Thymus (tissue), 11 donors: ENCODE measurements around the gene IDUA. TPM values are rescaled to one million over a fixed set of nuclear protein-coding genes. Genes with fewer than 3 reads are reported as not detected.

Experiments used
- DNase-seq, 9 donors: peaks; one replicate each; pipeline ENCODE4 v3.0.0-alpha.2; 2013; ENCODE audit warnings: low spot score in 9 of 9, low read depth in 6 of 9, missing footprints in 1 of 9
- H3K27ac ChIP-seq, 2 donors: one replicate each; pipeline ENCODE4 v1.5.1; 2013; ENCODE audit warnings: control low read depth in 1 of 2, low read depth in 1 of 2, low read length in 1 of 2, mild to moderate bottlenecking in 1 of 2, moderate library complexity in 1 of 2
- H3K27me3 ChIP-seq, 2 donors: one replicate each; pipeline ENCODE4 v1.5.1; 2013; ENCODE audit warnings: low read length in 1 of 2; ENCODE audit not compliant: control insufficient read depth in 2 of 2, insufficient read depth in 1 of 2
- H3K36me3 ChIP-seq, 2 donors: one replicate each; pipeline ENCODE4 v1.5.1; 2013; ENCODE audit warnings: low read length in 1 of 2, mild to moderate bottlenecking in 1 of 2, moderate library complexity in 1 of 2; ENCODE audit not compliant: control insufficient read depth in 2 of 2, insufficient read depth in 2 of 2
- H3K4me1 ChIP-seq, 2 donors: one replicate each; pipeline ENCODE4 v1.5.1; 2013; ENCODE audit warnings: low read length in 2 of 2; ENCODE audit not compliant: control insufficient read depth in 2 of 2, insufficient read depth in 2 of 2
- H3K4me3 ChIP-seq, 2 donors: one replicate each; pipeline ENCODE4 v1.5.1; 2013; ENCODE audit warnings: low read length in 2 of 2, control low read depth in 1 of 2, mild to moderate bottlenecking in 1 of 2
- H3K9me3 ChIP-seq, 2 donors: one replicate each; pipeline ENCODE4 v1.5.1; 2013; ENCODE audit warnings: low read length in 1 of 2, mild to moderate bottlenecking in 1 of 2; ENCODE audit not compliant: control insufficient read depth in 2 of 2, insufficient read depth in 1 of 2
- WGBS: extraction: QIAGEN DNeasy Blood & Tissue Kit; methylation state at CpG from one replicate; pipeline ENCODE4 v1.1.7; 2013; 5-methylcytosine and 5-hydroxymethylcytosine counted together
- polyA plus RNA-seq: library from polyadenylated mRNA; stranded (reverse); fragments of 200-250 nt; gene quantifications from one replicate; pipeline ENCODE4 v1.2.3, GENCODE V29; 2013
- total RNA-seq: library from RNA; stranded (reverse); fragments of 120-200 nt; gene quantifications from one replicate; pipeline ENCODE4 v1.2.4, GENCODE V29; 2013
- donor health status: healthy.

IDUA gene
- total and polyA plus RNA-seq, 2 donors: 12.6 to 27.4 TPM

DNA sequence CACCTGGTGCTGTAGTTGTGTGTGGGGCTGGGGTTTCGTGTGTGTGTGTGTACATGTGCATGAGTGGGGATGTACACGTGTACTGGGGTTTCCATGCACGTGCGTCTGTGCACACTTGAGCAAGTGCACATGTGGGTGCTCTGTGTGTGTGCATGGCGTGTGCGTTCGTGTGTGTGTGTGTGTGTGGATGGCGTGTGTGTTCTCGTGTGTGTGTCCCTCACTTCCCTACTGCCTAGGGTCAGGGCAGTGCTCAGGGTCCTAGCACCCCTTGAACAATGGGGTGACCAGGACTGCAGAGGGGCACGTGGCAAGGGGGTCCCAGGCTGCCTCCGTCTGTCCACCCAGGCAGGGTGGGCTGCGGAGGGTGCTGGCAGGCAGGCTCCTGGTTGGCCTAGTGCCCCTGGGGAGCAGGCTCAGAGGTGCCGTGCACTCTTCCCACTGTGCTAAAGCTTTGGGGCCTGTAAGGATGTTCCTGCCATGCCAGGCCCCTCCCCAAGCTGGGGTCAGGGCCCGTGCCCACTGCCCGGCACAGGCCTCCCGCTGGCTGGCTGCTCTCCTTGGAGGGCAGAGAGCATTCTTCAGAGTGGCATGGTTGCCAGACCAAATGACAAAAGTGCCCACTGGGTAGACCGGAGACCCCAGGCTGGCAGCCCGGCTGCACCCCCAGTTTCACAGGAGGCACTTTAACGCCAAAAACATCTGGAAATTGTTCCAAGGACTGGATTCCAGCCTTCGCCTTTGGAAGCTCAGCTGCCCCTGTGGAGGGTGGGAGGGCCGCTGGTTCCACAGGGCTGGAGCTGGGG, 53.7 kb downstream of the IDUA start:
- H3K4me3 ChIP-seq: no peak overlapping the region
- no peak for DNase-seq
- H3K9me3 ChIP-seq: no peaks in the 10 kb centered on the region
- H3K4me1 ChIP-seq: no peaks in the 10 kb centered on the region
- 96% methylated on average over 21 of the region's 21 CpGs for WGBS
- H3K27ac ChIP-seq: no peak overlapping the region
- H3K36me3 ChIP-seq: no peaks in the 10 kb centered on the region
- H3K27me3 ChIP-seq: peaks cover 6 to 24% of the 10 kb centered on the region in 2 donors

- Histone ChIP-seq H3K27me3 (peaks cover 6 to 30% of the 10 kb centered on the region in 2 donors), H3K36me3 (no peaks in the 10 kb centered on the region), H3K4me3 (no peak overlapping the region), H3K4me1 (no peaks in the 10 kb centered on the region), H3K27ac (no peak overlapping the region), H3K9me3 (peaks cover 0 to 1% of the 10 kb centered on the region in 2 donors)
- DNase-seq: no peak
- 74% methylated on average over 36 of the region's 36 CpGs for WGBS
Observed at GRCh38 chr4:1041147-1041935, 54.5 kb downstream of the IDUA start.

DNA sequence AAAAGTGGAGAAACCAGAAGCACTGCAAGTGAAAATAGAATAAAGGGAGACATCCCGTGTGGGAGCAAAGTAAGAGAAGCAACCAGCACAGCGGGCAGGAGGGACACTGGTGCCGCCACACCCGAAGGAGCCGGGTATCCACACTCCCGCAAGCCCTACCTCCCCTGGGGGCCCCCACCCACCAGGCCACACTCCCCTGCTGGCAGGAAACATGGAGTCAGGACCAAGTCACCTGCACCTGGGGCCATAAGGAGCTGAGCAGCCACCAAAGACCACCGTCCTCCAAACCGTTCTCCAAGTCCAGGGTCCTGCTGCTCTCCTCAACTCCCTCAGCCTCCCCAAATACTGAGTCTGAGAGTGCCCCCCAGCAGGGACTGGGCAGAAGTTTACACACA, 55.1 kb downstream of the IDUA start:
- Histone ChIP-seq H3K4me1 (no peaks in the 10 kb centered on the region), H3K9me3 (peaks cover 0 to 3% of the 10 kb centered on the region in 2 donors), H3K27me3 (peaks cover 6 to 36% of the 10 kb centered on the region in 2 donors), H3K4me3 (no peak overlapping the region), H3K36me3 (no peaks in the 10 kb centered on the region), H3K27ac (no peak overlapping the region)
- no peak for DNase-seq
- 75% methylated on average over 8 of the region's 8 CpGs for WGBS

DNA sequence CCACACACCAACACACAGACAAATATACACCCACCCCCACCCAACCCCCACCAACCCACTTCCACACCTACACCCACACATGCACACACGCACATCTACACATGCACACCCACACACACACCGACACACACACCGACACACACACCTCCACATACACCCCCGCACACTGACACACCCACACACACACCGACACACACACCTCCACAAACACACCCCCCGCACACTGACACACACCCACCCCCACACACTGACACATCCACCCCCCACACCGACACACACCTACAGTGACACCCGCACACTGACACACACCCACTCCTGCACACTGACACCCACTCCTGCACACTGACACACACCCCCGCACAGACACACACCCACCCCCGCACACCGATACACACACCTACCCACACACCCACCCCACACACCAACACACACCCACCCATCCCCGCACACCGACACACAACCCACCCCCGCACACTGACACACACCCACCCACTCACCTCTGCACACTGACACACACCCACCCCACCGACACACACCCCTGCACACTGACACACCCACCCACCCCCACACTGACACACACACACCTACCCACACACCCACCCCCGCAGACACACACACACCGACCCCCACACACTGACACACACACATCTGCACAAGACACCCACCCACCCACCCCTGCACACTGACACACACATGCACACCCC, 55.7 kb downstream of the IDUA start:
- no peak for DNase-seq
- WGBS: 95% methylated on average over 17 of the region's 17 CpGs
- no peaks in the 10 kb centered on the region for H3K4me1 ChIP-seq
- no peak overlapping the region for H3K4me3 ChIP-seq
- peaks cover 6 to 42% of the 10 kb centered on the region in 2 donors for H3K27me3 ChIP-seq
- H3K36me3 ChIP-seq: no peaks in the 10 kb centered on the region
- H3K9me3 ChIP-seq: peaks cover 0 to 3% of the 10 kb centered on the region in 2 donors
- H3K27ac ChIP-seq: no peak overlapping the region

GRCh38 chr4:1043162-1043561, 56.3 kb downstream of the IDUA start:
- 85% methylated on average over 7 of the region's 7 CpGs for WGBS
- peaks cover 0 to 3% of the 10 kb centered on the region in 2 donors for H3K9me3 ChIP-seq
- H3K27me3 ChIP-seq: peaks cover 6 to 48% of the 10 kb centered on the region in 2 donors
- H3K36me3 ChIP-seq: no peaks in the 10 kb centered on the region
- DNase-seq: no peak
- no peak overlapping the region for H3K4me3 ChIP-seq
- no peaks in the 10 kb centered on the region for H3K4me1 ChIP-seq
- H3K27ac ChIP-seq: no peak overlapping the region

GRCh38 chr4:1043651-1044468, 57.0 kb downstream of the IDUA start:
- Histone ChIP-seq H3K36me3 (no peaks in the 10 kb centered on the region), H3K4me3 (no peak overlapping the region), H3K4me1 (no peaks in the 10 kb centered on the region), H3K9me3 (peaks cover 0 to 3% of the 10 kb centered on the region in 2 donors), H3K27ac (no peak overlapping the region), H3K27me3 (peaks cover 6 to 55% of the 10 kb centered on the region in 2 donors)
- no peak for DNase-seq
- 33% methylated on average over 36 of the region's 36 CpGs for WGBS

DNA sequence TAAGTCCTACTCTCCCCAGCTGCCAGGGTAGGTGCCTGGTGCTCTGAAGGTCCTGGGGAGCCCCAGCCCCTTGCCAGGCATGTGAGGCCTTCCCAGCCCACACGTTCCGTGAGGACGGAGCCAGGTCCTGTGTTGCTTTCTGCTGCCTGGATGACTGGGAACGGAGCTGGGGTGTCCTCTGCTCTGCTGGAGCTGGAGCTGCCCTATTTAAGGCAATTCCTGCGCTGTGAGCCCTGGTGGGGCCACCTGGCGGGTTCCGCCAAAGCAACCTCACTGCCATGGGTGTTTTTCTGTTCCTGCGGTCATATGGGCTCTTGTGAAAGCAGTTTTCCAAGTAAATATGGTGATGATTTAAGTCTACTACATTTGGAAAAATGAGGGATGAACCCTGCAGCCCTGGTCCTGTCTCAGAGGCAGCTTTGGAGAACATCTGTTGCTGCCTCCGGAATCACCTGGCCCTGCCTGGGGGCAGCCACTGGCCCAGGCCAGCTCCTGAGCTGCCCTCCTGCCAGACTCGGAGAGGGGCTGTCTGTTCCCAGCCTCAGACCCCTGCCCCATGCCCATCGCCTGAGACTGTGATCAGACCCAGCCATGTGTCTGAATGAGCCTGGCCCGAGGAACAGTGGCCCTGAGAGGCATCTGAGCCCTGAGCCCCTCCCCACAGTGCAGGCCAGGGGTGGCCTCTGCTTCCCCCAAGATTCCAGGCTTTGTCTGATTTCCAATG, 57.8 kb downstream of the IDUA start:
- H3K4me1 ChIP-seq: no peaks in the 10 kb centered on the region
- H3K9me3 ChIP-seq: peaks cover 0 to 3% of the 10 kb centered on the region in 2 donors
- no peak overlapping the region for H3K4me3 ChIP-seq
- no peak for DNase-seq
- H3K36me3 ChIP-seq: no peaks in the 10 kb centered on the region
- no peak overlapping the region for H3K27ac ChIP-seq
- peaks cover 6 to 63% of the 10 kb centered on the region in 2 donors for H3K27me3 ChIP-seq
- 92% methylated on average over 12 of the region's 12 CpGs for WGBS

DNA sequence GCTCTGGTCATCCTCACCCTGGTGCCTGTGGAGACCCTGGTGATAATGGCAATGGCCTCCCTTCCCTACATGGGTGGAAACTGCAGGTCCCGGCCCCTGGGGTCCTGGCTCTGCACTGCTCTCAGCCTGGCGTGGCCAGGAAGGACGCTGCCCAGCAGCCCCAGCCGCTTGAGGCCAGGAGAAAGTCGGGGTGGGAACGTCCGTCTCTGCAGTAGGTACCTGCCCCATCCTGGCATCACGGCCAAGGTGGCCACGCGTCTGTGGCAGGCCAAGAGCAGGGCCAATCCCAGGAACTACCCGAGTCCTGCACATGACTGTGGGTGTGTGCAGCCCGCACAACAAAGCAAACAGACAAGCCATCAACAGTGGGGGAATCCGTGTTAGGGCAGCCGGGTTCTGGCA, 58.4 kb downstream of the IDUA start:
- DNase-seq: no peak
- no peak overlapping the region for H3K4me3 ChIP-seq

More for the DNA sequence above, 58.4 kb downstream of the IDUA start:
- Histone ChIP-seq H3K27me3 (peaks cover 6 to 69% of the 10 kb centered on the region in 2 donors), H3K36me3 (no peaks in the 10 kb centered on the region), H3K4me1 (no peaks in the 10 kb centered on the region), H3K9me3 (peaks cover 0 to 3% of the 10 kb centered on the region in 2 donors), H3K27ac (no peak overlapping the region)
- WGBS: 90% methylated on average over 14 of the region's 14 CpGs
